Activated T-cell treated with anti-CD3 and anti-CD28 coated beads, Interleukin-2, amount 50 U/mL, for 24 hours (primary cell): Measurements from ENCODE around the gene MREG.
A peak's percentile ranks its signal among the peaks of the same experiment; 100 is the strongest.
"Not testable (repeated sequence)": the region's sequence is repeated elsewhere in the genome, so short reads cannot be mapped to it uniquely, and the experiment has no call there.

ENCODE experiments used
- DNase-seq: peaks from one replicate; pipeline ENCODE4 v3.0.0-alpha.2; 2020
- H3K27ac Mint-ChIP-seq: 2 replicates; pipeline ENCODE4 v1.8.0; 2020; ENCODE audit warnings: mild to moderate bottlenecking, mixed read lengths
- H3K27me3 Mint-ChIP-seq: 2 replicates; pipeline ENCODE4 v1.8.0; 2020; ENCODE audit warnings: mixed read lengths
- H3K36me3 Mint-ChIP-seq: 2 replicates; pipeline ENCODE4 v1.8.0; 2020; ENCODE audit warnings: low read depth, mixed read lengths
- H3K4me1 Mint-ChIP-seq: 2 replicates; pipeline ENCODE4 v1.8.0; 2020; ENCODE audit warnings: low read depth, mixed read lengths
- H3K4me3 Mint-ChIP-seq: 2 replicates; pipeline ENCODE4 v1.8.0; 2020; ENCODE audit warnings: mild to moderate bottlenecking, moderate library complexity, mixed read lengths
- H3K9me3 Mint-ChIP-seq: 2 replicates; pipeline ENCODE4 v1.8.0; 2020; ENCODE audit warnings: mixed read lengths

Gene MREG

GRCh38 chr2:215940645-215941184 is 72.6 kb downstream of the MREG start:
- no peaks in the 10 kb centered on the region for H3K4me1 Mint-ChIP-seq
- no peaks in the 10 kb centered on the region for H3K27me3 Mint-ChIP-seq
- no peak overlapping the region for H3K27ac Mint-ChIP-seq
- H3K36me3 Mint-ChIP-seq = peaks cover 30% of the 10 kb centered on the region
- H3K9me3 Mint-ChIP-seq = no peaks in the 10 kb centered on the region
- DNase-seq = no peak
- H3K4me3 Mint-ChIP-seq = no peak overlapping the region

- Mint-ChIP-seq H3K27ac (no peak overlapping the region), H3K27me3 (no peaks in the 10 kb centered on the region), H3K4me1 (no peaks in the 10 kb centered on the region), H3K36me3 (peaks cover 8% of the 10 kb centered on the region), H3K9me3 (no peaks in the 10 kb centered on the region), H3K4me3 (no peak overlapping the region)
- DNase-seq = no peak
These were observed 76.2 kb downstream of the MREG start for GRCh38 chr2:215937190-215937589.

- Mint-ChIP-seq H3K27me3 (peaks cover 9% of the 10 kb centered on the region), H3K27ac (no peak overlapping the region)
- DNase-seq = no peak
These were observed 80.2 kb downstream of the MREG start for GRCh38 chr2:215933151-215933550.

GRCh38 chr2:215931256-215931903 is 82.0 kb downstream of the MREG start:
- Mint-ChIP-seq H3K27ac (no peak overlapping the region), H3K4me1 (peaks cover 9% of the 10 kb centered on the region)
- peak; percentile 53 for DNase-seq

More at GRCh38 chr2:215933151-215933550, 80.2 kb downstream of the MREG start:
- H3K4me3 Mint-ChIP-seq = no peak overlapping the region
- H3K36me3 Mint-ChIP-seq = no peaks in the 10 kb centered on the region
- no peaks in the 10 kb centered on the region for H3K9me3 Mint-ChIP-seq
- peaks cover 9% of the 10 kb centered on the region for H3K4me1 Mint-ChIP-seq

DNA sequence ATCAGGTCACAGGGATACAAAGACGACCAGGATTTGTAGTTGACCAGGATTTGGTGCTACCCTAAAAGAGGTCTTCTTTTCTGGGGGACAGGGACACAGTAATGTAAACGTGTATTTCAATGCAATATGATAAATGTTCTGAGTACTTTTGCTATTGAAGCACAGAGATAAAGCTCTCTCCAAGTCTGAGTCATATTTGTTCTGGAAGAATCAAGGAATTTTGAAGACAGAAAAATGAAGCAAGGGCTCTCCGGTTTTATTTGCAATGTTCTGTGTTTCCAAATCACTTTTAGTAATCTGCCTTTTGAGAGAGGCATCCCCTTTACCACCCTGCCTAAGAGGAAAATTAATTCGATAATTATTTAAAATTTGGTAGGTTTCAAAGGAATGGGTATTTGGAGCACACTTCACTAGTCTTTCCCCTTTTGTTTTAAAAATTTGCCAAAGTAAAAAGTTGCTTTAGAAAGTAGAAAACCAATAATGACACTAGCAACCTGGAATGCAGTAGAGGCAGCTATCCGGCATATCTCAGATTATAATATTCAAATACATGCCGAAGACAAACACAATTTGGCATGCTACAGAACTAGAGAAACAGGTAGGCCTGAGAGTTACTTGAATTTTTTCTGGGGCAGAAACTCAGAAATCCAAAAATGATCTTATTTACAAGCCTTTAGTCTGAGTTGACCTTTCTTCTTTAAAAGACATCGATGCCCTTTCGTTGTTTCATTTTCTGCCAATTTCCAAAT is 82.7 kb downstream of the MREG start:
- DNase-seq = no peak
- Mint-ChIP-seq H3K27ac (no peak overlapping the region), H3K36me3 (no peaks in the 10 kb centered on the region)

More at GRCh38 chr2:215931256-215931903, 82.0 kb downstream of the MREG start:
- H3K4me3 Mint-ChIP-seq = no peak overlapping the region
- no peaks in the 10 kb centered on the region for H3K36me3 Mint-ChIP-seq
- peaks cover 9% of the 10 kb centered on the region for H3K27me3 Mint-ChIP-seq
- H3K9me3 Mint-ChIP-seq = no peaks in the 10 kb centered on the region

DNA sequence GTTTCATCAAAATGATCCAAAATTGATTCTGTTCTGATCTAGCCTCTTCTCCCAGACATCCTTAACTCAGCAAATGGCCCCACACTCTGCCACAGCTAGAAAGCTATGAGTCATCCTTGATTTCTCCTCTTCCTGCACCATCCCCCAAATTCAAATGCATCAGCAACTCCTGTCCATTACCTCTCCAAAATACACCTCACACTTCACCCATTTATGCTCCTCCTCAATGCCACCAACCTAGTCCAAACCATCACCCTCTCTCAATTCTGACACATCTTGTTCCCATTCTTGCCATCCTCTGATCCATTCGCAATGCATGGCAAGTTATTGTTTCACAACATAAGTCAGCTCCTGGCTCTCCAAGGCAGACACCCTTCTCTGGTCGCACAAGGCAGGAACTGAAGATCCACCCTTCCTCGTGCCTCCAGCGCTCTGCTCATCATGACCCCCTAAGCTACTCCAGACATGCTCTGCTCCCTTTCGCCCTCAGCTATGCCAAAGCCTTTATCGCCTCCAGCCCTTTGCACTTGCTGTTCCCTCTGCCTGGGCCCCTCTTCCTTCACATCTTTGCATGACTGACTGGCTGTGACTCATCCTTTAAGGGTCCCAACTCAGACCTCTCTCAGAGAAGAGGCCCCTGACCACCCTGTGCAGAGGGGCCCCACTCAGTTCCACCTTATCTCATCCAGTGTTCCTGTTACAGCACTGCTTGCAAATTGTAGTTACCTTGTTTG is 83.6 kb downstream of the MREG start:
- Mint-ChIP-seq H3K27ac (no peak overlapping the region), H3K4me3 (no peak overlapping the region), H3K9me3 (no peaks in the 10 kb centered on the region), H3K27me3 (peaks cover 9% of the 10 kb centered on the region), H3K36me3 (no peaks in the 10 kb centered on the region), H3K4me1 (peaks cover 9% of the 10 kb centered on the region)
- no peak for DNase-seq

More for the DNA sequence above, 82.7 kb downstream of the MREG start:
- Mint-ChIP-seq H3K4me3 (no peak overlapping the region), H3K9me3 (no peaks in the 10 kb centered on the region), H3K4me1 (peaks cover 9% of the 10 kb centered on the region), H3K27me3 (peaks cover 9% of the 10 kb centered on the region)

- no peak for DNase-seq
- Mint-ChIP-seq H3K36me3 (no peaks in the 10 kb centered on the region), H3K27me3 (peaks cover 14% of the 10 kb centered on the region), H3K9me3 (no peaks in the 10 kb centered on the region), H3K27ac (no peak overlapping the region), H3K4me3 (no peak overlapping the region), H3K4me1 (peaks cover 9% of the 10 kb centered on the region)
These were observed 85.3 kb downstream of the MREG start for GRCh38 chr2:215928086-215928485.

DNA sequence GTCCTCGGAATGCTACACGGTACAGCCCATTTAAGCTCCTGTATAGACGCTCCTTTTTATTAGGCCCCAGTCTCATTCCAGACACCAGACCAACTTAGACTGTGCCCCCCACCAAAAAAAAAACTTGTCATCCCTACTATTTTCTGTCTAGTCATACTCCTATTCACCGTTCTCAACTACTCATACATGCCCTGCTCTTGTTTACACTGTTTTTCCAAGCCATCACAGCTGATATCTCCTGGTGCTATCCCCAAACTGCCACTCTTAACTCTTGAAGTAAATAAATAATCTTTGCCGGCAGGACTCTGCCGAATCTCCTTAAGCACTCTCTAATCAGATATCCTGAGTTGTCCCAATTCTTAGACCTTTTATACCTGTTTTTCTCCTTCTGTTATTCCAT is 86.4 kb downstream of the MREG start:
- not testable (repeated sequence) for H3K4me1 Mint-ChIP-seq, H3K36me3 Mint-ChIP-seq, H3K9me3 Mint-ChIP-seq, H3K27ac Mint-ChIP-seq, DNase-seq, H3K4me3 Mint-ChIP-seq
- peaks cover 14% of the 10 kb centered on the region for H3K27me3 Mint-ChIP-seq

- Mint-ChIP-seq H3K4me3 (no peak overlapping the region), H3K27ac (no peak overlapping the region), H3K4me1 (peaks cover 5% of the 10 kb centered on the region), H3K36me3 (no peaks in the 10 kb centered on the region), H3K27me3 (peaks cover 8% of the 10 kb centered on the region), H3K9me3 (no peaks in the 10 kb centered on the region)
- no peak for DNase-seq
These were observed 91.5 kb downstream of the MREG start for GRCh38 chr2:215921895-215922294.

DNA sequence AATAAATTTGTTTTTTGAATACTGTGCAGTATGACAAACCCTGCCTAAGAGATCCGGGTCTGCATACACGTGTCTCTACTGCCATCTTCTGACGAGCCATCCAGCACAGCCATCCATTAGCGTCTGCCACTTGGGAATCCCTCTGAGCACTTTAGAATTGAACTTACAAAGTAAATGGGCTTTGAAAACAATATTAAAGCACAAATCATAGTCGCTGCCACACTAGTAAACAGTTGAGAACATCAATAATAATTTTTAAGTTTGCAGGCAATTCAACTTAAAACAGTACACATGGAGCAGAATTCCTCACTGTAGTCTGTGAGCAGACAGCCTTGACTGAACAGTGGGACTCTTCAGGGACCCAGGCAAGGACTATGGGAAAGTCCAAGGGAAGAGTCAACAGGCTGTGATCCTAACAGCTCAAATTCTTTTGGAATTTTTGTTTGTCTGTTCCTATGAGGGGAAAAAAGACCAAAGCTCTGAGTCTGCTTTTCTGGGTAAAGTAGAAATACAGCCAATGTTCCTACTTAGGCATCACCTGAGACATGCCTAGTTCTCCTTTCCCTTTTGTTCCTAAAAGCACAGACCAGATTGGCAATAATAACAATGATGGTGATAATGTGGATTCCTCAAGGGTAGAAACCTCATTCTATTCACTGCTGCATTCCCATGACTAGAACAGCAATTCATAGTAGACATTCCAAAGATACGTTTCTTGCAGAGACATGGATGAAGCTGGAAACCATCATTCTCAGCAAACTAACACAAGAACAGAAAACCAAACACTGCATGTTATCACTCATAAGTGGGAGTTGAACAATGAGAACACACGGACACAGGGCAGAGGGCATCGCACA is 92.9 kb downstream of the MREG start:
- Mint-ChIP-seq H3K4me1 (peaks cover 5% of the 10 kb centered on the region), H3K36me3 (no peaks in the 10 kb centered on the region), H3K27me3 (peaks cover 9% of the 10 kb centered on the region), H3K9me3 (no peaks in the 10 kb centered on the region), H3K4me3 (no peak overlapping the region), H3K27ac (no peak overlapping the region)
- DNase-seq = peak; percentile 50

GRCh38 chr2:215919624-215920243 is 93.6 kb downstream of the MREG start:
- DNase-seq = no peak
- peaks cover 12% of the 10 kb centered on the region for H3K27me3 Mint-ChIP-seq
- H3K4me3 Mint-ChIP-seq = no peak overlapping the region
- H3K36me3 Mint-ChIP-seq = no peaks in the 10 kb centered on the region
- H3K4me1 Mint-ChIP-seq = peaks cover 5% of the 10 kb centered on the region
- no peak overlapping the region for H3K27ac Mint-ChIP-seq
- no peaks in the 10 kb centered on the region for H3K9me3 Mint-ChIP-seq

GRCh38 chr2:215918901-215919599 is 94.3 kb downstream of the MREG start:
- H3K4me1 Mint-ChIP-seq = peaks cover 5% of the 10 kb centered on the region
- H3K27ac Mint-ChIP-seq = no peak overlapping the region
- peaks cover 16% of the 10 kb centered on the region for H3K27me3 Mint-ChIP-seq
- no peak overlapping the region for H3K4me3 Mint-ChIP-seq
- no peak for DNase-seq
- no peaks in the 10 kb centered on the region for H3K36me3 Mint-ChIP-seq
- no peaks in the 10 kb centered on the region for H3K9me3 Mint-ChIP-seq

GRCh38 chr2:215917953-215918620 is 95.3 kb downstream of the MREG start:
- no peak for DNase-seq

More at GRCh38 chr2:215917953-215918620, 95.3 kb downstream of the MREG start:
- no peaks in the 10 kb centered on the region for H3K9me3 Mint-ChIP-seq
- H3K27ac Mint-ChIP-seq = peak overlapping the region; percentile 3
- no peaks in the 10 kb centered on the region for H3K36me3 Mint-ChIP-seq
- H3K27me3 Mint-ChIP-seq = peaks cover 11% of the 10 kb centered on the region
- H3K4me3 Mint-ChIP-seq = no peak overlapping the region
- peaks cover 5% of the 10 kb centered on the region for H3K4me1 Mint-ChIP-seq
